ENCODE measurements around the gene USF3.

USF3 gene

DNA sequence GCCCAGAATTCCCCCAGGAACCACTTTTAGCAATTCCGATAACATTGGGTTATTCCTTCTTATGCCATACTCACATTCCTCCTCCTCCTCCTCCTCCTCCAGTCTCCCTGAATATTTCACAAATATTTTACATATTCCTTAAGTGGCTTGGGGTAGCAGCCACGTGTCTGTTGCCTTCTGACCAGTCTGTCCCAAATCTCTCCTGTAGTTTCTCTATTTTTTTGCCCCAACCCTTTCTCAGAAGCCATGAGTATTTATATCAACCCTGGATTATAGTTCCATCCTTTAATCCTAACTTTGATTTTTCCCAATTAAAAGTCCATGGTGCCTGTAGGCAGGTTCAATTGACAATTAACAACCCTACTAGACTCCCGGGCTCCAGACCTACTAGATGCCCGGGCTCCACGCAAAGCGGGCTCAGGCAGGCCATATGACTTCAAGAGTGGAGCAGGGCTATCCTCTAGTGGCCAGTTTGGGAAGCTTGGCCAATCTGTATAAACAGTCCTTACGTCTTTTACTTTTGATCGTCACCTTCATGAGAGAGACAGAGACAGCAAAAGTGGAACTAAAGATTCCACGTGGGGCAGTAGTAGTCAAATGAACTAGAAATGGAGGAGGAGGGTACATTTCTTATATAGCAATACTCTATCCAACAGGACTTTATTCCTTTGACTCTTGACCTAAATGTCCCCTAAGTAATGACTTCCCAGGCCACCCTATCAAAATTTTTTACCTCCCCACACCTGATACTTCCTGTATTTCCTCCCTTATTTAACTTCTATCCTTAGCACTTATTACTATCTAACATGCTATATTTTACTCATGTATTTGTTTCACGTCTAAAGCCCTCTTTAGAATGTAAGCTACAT, 69.7 kb downstream of the USF3 start:
- CTCF ChIA-PET, result interaction anchor here (1.8 to 3.0 kb wide), 3 partner anchors 10 to 133 kb away, joined by 6 to 12 read pairs (median 7); no protein-coding TSS in a partner anchor
- H3K4me3 Mint-ChIP-seq, result no peak overlapping the region
- H3K27ac Mint-ChIP-seq, result no peak overlapping the region
- peaks cover 6% of the 10 kb centered on the region for H3K4me1 Mint-ChIP-seq
- no peaks in the 10 kb centered on the region for H3K9me3 Mint-ChIP-seq
- no peaks in the 10 kb centered on the region for H3K27me3 Mint-ChIP-seq
- peaks cover 26% of the 10 kb centered on the region for H3K36me3 Mint-ChIP-seq
- DNase-seq, result peak; percentile 36

DNA sequence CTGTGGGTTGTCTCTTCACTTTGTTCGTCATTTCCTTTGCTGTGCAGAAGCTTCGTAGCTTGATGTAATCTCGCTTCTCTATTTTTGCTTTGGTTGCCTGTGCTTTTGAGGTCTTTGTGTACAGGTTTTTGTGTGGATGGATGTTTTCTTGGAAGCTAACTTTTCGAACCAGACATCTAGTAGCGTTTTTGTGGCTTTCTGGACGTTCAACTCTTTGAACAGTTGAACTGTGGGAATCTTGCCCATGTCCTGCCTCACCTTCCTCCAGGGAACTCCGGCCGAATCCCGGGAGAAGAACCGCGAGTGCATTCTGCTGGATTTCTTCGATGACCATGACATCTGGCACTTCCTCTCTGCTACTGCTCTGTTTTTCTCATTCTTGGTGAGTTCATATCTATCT, 70.6 kb downstream of the USF3 start:
- Mint-ChIP-seq H3K36me3 (peaks cover 29% of the 10 kb centered on the region), H3K27me3 (no peaks in the 10 kb centered on the region), H3K4me1 (peaks cover 6% of the 10 kb centered on the region), H3K9me3 (no peaks in the 10 kb centered on the region), H3K27ac (no peak overlapping the region), H3K4me3 (no peak overlapping the region)
- CTCF ChIA-PET, result no interaction called here
- DNase-seq, result no peak

DNA sequence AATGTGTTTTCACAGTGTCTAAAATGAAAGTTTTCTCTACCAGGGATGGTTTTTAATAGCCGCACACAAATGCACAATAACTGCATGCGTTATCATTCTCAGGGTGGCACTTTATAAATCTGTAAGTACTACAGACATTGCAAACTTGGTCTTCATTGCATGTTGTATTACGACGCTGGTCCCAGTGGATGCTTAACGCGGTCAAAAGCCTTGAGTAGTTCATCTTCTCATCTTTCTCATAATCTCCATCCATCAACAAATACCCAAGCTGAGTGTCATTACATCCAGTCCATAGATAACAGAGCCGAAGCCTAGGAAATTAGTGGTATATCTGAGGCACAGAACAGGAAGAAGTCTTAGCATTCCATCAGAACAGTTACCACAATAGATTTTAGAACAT, 72.6 kb downstream of the USF3 start:
- H3K4me1 Mint-ChIP-seq, result peaks cover 6% of the 10 kb centered on the region
- DNase-seq, result no peak
- peaks cover 31% of the 10 kb centered on the region for H3K36me3 Mint-ChIP-seq
- H3K4me3 Mint-ChIP-seq, result no peak overlapping the region
- H3K27me3 Mint-ChIP-seq, result no peaks in the 10 kb centered on the region
- CTCF ChIA-PET, result no interaction called here
- H3K9me3 Mint-ChIP-seq, result no peaks in the 10 kb centered on the region
- H3K27ac Mint-ChIP-seq, result no peak overlapping the region

DNA sequence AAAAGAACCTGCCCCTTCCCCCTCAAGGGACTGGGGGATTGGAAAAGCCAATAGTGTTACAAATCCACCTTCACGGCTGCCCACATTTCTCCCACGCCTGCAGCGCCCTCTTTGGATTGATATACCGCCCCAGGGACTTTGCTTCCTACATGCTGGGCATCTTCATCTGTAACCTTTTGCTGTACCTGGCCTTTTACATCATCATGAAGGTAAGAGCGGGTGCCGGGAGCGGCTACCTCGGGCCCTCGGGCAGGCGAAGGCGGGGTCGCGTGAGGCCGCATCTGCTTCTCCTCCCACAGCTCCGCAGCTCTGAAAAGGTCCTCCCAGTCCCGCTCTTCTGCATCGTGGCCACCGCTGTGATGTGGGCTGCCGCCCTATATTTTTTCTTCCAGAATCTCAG, 73.1 kb downstream of the USF3 start:
- H3K36me3 Mint-ChIP-seq, result peaks cover 29% of the 10 kb centered on the region
- H3K4me3 Mint-ChIP-seq, result no peak overlapping the region
- no peaks in the 10 kb centered on the region for H3K9me3 Mint-ChIP-seq
- H3K4me1 Mint-ChIP-seq, result peaks cover 6% of the 10 kb centered on the region
- no peak for DNase-seq
- H3K27me3 Mint-ChIP-seq, result no peaks in the 10 kb centered on the region
- H3K27ac Mint-ChIP-seq, result no peak overlapping the region
- CTCF ChIA-PET, result interaction anchor here (1.3 kb wide), 1 partner anchor 130 kb away, joined by 4 read pairs; no protein-coding TSS in a partner anchor

DNA sequence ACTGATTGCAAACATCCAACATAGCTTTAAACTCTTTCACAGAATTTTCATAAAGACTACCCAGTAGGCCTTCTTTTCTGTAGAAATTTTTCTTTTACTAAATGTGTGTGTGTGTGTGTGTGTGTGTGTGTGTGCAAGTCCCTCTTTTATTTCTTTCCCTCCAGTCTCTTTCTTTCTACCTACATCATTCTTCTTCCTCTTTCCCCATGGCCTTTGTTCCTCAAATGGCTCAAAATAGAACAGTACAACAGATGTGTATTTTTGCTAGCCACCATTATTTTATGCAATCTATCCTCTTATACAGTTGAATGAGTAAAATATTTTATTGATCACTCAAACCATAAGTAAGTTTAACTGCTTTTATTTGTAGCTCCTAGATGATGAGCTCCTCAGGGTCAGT, 76.4 kb downstream of the USF3 start:
- H3K9me3 Mint-ChIP-seq, result no peaks in the 10 kb centered on the region
- CTCF ChIA-PET, result no interaction called here
- no peak overlapping the region for H3K4me3 Mint-ChIP-seq
- peaks cover 20% of the 10 kb centered on the region for H3K36me3 Mint-ChIP-seq
- H3K27ac Mint-ChIP-seq, result no peak overlapping the region
- no peaks in the 10 kb centered on the region for H3K27me3 Mint-ChIP-seq
- DNase-seq, result no peak
- no peaks in the 10 kb centered on the region for H3K4me1 Mint-ChIP-seq

DNA sequence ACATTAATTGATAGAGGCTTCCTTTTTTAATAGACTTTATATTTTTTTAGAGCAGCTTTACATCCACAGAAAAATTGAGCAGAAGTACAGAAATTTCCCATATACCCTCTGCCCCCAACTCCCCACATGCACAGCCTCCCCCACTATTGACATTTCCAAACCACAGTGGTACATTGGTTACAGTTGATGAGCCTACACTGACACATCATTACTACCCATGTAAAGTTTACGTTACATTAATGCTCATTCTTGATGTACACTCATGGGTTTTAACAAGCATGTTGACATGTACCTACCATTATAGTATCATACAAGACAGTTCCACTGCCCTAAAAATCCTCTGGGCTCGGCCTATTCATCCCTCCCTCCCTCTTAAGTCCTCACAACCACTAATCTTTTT, 78.7 kb downstream of the USF3 start:
- no peak overlapping the region for H3K27ac Mint-ChIP-seq
- no peak for DNase-seq
- H3K4me3 Mint-ChIP-seq, result no peak overlapping the region
- no peaks in the 10 kb centered on the region for H3K4me1 Mint-ChIP-seq
- peaks cover 15% of the 10 kb centered on the region for H3K36me3 Mint-ChIP-seq
- CTCF ChIA-PET, result interaction anchor here (1.6 to 1.9 kb wide), 2 partner anchors 10 to 124 kb away, joined by 6 to 7 read pairs; no protein-coding TSS in a partner anchor
- H3K27me3 Mint-ChIP-seq, result no peaks in the 10 kb centered on the region
- no peaks in the 10 kb centered on the region for H3K9me3 Mint-ChIP-seq

DNA sequence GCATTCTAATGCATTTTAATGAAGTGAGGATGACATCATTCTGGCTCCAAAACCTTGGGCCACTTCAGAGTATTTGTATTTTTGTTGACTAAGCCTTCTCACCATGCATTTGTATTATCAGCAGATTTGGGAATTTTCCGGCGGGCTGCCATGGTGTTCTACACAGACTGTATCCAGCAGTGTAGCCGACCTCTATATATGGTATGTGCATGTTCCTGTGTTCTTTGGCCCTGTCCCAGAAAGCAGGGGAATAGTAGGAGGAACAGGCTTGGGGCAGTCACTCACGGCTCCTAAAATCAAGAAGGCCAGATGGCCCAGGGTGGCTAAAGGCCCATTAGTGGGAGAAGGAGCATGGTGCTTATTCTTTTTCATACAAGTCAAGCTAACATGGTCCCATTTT, 80.5 kb downstream of the USF3 start:
- Mint-ChIP-seq H3K36me3 (peaks cover 22% of the 10 kb centered on the region), H3K4me3 (no peak overlapping the region), H3K27me3 (no peaks in the 10 kb centered on the region), H3K9me3 (no peaks in the 10 kb centered on the region), H3K4me1 (no peaks in the 10 kb centered on the region), H3K27ac (no peak overlapping the region)
- no peak for DNase-seq
- CTCF ChIA-PET, result interaction anchor here (1.9 kb wide), 2 partner anchors 10 to 12 kb away, joined by 6 to 7 read pairs; no protein-coding TSS in a partner anchor

DNA sequence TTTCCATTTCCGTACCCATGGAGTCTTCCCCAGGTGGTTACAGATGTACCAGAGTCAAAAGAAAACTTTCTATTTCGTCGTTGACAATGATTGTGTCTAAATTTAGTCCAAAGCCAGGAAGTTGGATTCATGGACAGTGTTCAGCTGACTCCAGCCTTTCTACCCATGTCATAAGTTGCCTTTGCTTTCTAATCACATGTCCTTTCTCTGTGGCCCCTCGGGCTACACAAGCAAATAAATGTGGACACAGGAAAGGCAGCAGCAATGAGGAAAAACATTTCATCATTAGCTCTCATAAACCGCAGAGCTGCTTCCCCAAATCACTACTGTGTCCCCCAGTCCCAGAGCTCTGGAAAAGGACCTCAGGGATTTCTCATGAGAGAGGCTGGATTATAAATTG, 82.0 kb downstream of the USF3 start:
- H3K27ac Mint-ChIP-seq, result no peak overlapping the region
- no peaks in the 10 kb centered on the region for H3K4me1 Mint-ChIP-seq
- H3K9me3 Mint-ChIP-seq, result no peaks in the 10 kb centered on the region
- CTCF ChIA-PET, result no interaction called here
- H3K36me3 Mint-ChIP-seq, result peaks cover 26% of the 10 kb centered on the region
- no peaks in the 10 kb centered on the region for H3K27me3 Mint-ChIP-seq
- H3K4me3 Mint-ChIP-seq, result no peak overlapping the region
- DNase-seq, result no peak

DNA sequence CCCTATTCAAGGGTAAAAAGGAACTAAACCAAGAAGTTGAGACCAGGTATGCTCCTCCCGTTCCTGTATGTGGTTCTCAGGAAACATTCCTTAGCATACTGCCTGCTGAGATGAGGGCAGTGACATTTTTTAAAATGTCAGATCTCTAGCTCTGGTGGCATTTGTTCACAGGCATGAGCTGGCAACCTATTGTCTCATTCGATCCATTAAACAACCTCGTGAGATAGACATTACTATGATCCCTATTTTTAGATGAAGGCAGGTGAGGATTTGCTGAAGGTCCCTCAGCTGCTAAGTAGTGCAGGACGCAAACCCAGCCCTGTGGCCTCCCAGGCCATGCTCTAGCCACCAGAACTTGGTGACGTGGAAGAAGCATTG, 89.2 kb downstream of the USF3 start:
- no peak for DNase-seq
- Mint-ChIP-seq H3K9me3 (no peaks in the 10 kb centered on the region), H3K4me3 (no peak overlapping the region), H3K27me3 (no peaks in the 10 kb centered on the region), H3K36me3 (peaks cover 56% of the 10 kb centered on the region), H3K4me1 (peaks cover 28% of the 10 kb centered on the region), H3K27ac (peak overlapping the region; percentile 50)
- CTCF ChIA-PET, result interaction anchor here (0.9 kb wide), 1 partner anchor 11 kb away, joined by 3 read pairs; no protein-coding TSS in a partner anchor

DNA sequence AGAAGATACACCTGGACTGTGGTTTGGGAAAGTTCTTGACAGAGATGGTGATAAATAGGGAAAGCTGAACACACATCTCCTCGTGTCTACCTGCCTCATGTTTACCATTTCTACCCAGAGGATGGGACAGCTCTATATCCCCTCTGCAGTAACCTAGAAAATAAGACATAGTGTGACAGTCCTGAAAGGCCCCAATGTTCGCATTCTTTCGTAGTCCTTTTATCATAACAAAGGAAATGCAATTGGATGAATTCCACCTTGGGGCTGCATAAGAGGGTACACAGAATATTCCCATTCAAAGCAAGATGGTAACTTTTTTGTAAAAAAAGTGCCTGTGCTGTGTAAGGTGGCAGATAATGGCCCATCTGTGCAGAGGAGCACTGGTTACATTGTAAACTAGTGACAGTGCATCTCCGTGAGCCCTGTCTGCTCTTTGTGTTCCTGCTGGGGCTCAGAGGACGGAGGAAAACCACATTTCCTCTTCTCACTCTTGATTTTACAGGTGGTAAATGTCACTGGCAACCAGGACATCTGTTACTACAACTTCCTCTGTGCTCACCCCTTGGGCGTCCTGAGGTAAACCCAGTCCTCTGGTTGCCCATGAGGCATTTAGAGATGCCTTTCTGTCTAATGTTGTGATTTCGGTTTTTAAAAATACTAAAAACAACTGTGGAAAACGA, 89.8 kb downstream of the USF3 start:
- Mint-ChIP-seq H3K4me3 (peak overlapping the region; percentile 2), H3K4me1 (peaks cover 28% of the 10 kb centered on the region), H3K36me3 (peaks cover 52% of the 10 kb centered on the region), H3K9me3 (no peaks in the 10 kb centered on the region), H3K27me3 (no peaks in the 10 kb centered on the region), H3K27ac (peak overlapping the region; percentile 50)
- CTCF ChIA-PET, result interaction anchor here (0.9 to 3.1 kb wide), 3 partner anchors 9 to 29 kb away, joined by 3 to 14 read pairs (median 6); no protein-coding TSS in a partner anchor
- peak; percentile 70 for DNase-seq

DNA sequence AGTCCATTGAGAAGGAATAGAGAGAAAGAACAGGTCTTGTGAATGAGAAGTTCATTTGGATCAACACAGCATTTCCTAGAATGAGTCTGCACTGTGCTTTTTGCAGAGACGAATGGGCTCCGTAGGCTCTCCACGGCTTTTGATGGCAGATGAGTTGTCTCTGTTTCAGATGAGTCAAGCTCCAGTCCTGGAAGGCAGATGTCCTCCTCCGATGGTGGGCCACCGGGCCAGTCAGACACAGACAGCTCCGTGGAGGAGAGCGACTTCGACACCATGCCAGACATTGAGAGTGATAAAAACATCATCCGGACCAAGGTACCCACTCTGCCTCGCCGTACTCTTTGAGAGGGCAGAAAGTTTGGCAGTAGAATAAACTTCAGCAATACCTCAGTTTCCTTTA, 93.6 kb downstream of the USF3 start:
- H3K4me3 Mint-ChIP-seq, result no peak overlapping the region
- peaks cover 29% of the 10 kb centered on the region for H3K36me3 Mint-ChIP-seq
- no peak overlapping the region for H3K27ac Mint-ChIP-seq
- H3K9me3 Mint-ChIP-seq, result no peaks in the 10 kb centered on the region
- DNase-seq, result no peak
- no peaks in the 10 kb centered on the region for H3K27me3 Mint-ChIP-seq
- H3K4me1 Mint-ChIP-seq, result peaks cover 22% of the 10 kb centered on the region
- CTCF ChIA-PET, result interaction anchor here (1.0 kb wide), 1 partner anchor 142 kb away, joined by 3 read pairs; no protein-coding TSS in a partner anchor

DNA sequence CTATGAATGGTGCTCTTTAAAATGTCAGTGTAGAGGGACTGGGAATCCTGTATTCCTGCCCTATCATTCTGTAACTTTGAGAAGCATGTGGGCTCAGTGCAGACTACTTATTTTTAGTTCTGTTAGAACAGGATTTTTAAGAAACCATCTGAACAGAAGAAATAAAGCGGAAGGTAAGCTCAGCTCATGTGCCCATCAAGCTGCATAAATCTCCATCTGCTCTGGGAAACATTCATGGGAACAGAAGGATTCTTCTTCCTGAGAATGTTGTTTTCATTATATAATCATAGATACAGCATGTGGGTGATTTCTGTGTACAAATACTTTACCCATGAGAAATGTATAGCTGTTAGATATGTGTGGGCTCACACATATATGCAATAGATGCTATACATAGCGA, 94.2 kb downstream of the USF3 start:
- Mint-ChIP-seq H3K4me1 (peaks cover 18% of the 10 kb centered on the region), H3K4me3 (no peak overlapping the region), H3K27ac (no peak overlapping the region), H3K27me3 (no peaks in the 10 kb centered on the region), H3K9me3 (no peaks in the 10 kb centered on the region), H3K36me3 (peaks cover 24% of the 10 kb centered on the region)
- no peak for DNase-seq
- CTCF ChIA-PET, result no interaction called here

DNA sequence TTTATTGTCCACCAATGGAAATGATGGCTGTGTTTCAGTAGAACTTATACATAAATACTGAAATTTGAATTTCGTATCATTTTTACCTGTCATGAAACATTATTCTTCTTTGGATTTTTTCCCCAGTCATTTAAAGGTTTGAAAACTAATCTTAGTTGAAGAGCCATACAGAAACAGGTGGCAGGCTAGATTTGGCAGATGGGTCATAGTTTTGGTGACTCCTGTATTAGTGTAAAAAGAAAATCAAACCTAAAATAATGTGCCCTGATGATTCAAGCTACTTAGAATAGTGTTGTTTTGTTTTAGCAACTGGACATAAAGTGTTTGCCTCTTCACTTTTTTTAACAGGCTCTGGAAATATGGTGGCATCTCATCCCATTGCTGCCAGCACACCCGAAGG, 95.2 kb downstream of the USF3 start:
- CTCF ChIA-PET, result no interaction called here
- Mint-ChIP-seq H3K4me3 (no peak overlapping the region), H3K9me3 (no peaks in the 10 kb centered on the region), H3K4me1 (peaks cover 8% of the 10 kb centered on the region), H3K27me3 (no peaks in the 10 kb centered on the region), H3K27ac (no peak overlapping the region), H3K36me3 (peaks cover 16% of the 10 kb centered on the region)
- DNase-seq, result no peak

DNA sequence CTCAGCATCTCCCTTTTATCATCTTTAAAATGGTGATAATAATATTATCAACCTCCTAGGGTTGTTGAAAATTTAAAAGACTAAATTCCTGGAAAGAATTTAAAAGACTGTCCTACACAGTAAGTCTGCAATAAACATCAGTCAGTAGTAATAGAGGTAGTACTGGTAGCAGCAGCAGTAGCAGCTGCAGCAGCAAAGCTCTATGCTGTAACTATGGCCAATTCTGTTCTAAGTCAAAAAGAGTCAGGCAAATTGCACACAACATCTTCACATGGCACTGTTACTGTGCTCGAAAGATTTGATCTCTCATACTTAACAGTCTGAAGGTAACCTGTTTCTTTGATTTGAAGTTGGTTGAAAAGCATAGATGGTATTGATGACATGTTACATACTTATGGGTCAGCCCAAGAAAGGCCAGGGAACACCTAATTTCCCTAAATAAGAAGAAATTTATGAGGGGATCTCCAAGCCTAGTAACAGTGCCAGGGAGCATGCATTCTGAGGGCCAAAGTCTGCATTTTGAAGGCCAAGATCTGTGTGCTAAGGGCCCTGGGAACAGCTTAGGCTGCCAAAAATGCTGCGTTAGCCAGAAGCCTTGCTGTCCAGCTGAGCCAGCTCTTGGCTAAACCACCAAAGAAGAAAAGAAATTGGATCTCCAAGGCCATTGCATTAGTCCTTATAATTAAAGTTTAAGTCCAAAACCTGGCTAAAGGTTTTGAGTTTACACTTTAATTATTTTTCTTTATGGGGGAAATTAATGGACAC, 95.8 kb downstream of the USF3 start:
- Mint-ChIP-seq H3K27ac (no peak overlapping the region), H3K9me3 (no peaks in the 10 kb centered on the region), H3K36me3 (peaks cover 20% of the 10 kb centered on the region), H3K27me3 (no peaks in the 10 kb centered on the region), H3K4me1 (peaks cover 4% of the 10 kb centered on the region), H3K4me3 (no peak overlapping the region)
- no peak for DNase-seq
- CTCF ChIA-PET, result no interaction called here

Data from activated naive CD4-positive, alpha-beta T cell treated with anti-CD3 and anti-CD28 coated beads, Interleukin-2, amount 10 ng/mL, durations not matched to agents 7 days and 5 days (primary cell).